HFF-Myc (cell line): Measurements from ENCODE around the gene LRIT3.

Experiments
- DNase-seq: peaks from one replicate; pipeline ENCODE4 v3.0.0-alpha.2; 2011; ENCODE audit warnings: low read depth; ENCODE audit errors: extremely low read depth
- H3K4me3 ChIP-seq: replicated peaks from 2 replicates; pipeline ENCODE4 v1.5.1; 2011; ENCODE audit warnings: low read depth, mild to moderate bottlenecking, control low read depth, low read length
- TF ChIP-seq, protein P1 (sequence below): IDR thresholded peaks from 2 replicates; pipeline ENCODE4 v1.5.1; 2012; ENCODE audit warnings: mild to moderate bottlenecking, low read depth, low read length, control low read depth; ENCODE audit errors: missing control alignments

LRIT3 gene

GRCh38 chr4:109847896-109848442 is at the start of gene LRIT3:
Gene LRIT3, plus strand, starts transcription at chr4:109848107. Its CDS starts 95 bp downstream, at chr4:109848202.
- DNase-seq, result no peak
- no peak within 1 kb of the TSS for H3K4me3 ChIP-seq
- TF ChIP-seq, protein P1, sequence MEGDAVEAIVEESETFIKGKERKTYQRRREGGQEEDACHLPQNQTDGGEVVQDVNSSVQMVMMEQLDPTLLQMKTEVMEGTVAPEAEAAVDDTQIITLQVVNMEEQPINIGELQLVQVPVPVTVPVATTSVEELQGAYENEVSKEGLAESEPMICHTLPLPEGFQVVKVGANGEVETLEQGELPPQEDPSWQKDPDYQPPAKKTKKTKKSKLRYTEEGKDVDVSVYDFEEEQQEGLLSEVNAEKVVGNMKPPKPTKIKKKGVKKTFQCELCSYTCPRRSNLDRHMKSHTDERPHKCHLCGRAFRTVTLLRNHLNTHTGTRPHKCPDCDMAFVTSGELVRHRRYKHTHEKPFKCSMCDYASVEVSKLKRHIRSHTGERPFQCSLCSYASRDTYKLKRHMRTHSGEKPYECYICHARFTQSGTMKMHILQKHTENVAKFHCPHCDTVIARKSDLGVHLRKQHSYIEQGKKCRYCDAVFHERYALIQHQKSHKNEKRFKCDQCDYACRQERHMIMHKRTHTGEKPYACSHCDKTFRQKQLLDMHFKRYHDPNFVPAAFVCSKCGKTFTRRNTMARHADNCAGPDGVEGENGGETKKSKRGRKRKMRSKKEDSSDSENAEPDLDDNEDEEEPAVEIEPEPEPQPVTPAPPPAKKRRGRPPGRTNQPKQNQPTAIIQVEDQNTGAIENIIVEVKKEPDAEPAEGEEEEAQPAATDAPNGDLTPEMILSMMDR, result no peak

GRCh38 chr4:109798866-109799265 is 49.0 kb upstream of the LRIT3 start:
- DNase-seq, result no peak
- TF ChIP-seq, protein P1, result no peak
- no peak overlapping the region for H3K4me3 ChIP-seq

DNA sequence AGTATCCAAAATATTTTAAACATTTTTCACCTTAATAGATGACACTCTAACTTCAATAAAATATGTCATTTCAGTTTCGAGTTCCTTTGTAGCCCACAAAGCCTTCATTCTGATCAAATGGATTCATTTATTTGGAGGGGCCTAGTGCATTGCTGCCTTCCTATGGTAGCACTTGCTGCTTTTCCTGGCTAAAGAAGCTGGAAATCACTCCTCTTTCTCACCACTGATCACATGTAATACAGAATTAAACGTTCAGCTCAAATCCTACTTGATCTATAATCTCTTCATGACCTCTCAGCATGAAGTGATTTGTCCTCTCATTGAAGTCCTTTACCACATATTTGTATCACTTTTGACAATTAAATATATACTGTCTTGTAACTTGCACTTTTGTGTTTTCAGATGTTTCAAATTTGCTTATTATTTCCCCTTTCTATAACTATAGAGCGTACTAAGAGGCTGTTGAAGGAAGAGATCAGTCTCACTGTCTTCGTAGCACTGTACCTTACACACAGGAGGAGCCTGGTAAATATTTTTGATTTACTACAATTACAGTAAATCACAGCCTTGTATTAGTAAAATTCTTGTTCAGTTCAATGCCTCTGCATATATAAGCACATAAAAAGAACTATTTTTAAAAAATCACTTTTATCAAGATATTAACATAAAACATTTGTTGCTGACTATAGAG is 46.7 kb upstream of the LRIT3 start:
- no peak overlapping the region for H3K4me3 ChIP-seq
- TF ChIP-seq, protein P1, result no peak
- DNase-seq, result no peak

DNA sequence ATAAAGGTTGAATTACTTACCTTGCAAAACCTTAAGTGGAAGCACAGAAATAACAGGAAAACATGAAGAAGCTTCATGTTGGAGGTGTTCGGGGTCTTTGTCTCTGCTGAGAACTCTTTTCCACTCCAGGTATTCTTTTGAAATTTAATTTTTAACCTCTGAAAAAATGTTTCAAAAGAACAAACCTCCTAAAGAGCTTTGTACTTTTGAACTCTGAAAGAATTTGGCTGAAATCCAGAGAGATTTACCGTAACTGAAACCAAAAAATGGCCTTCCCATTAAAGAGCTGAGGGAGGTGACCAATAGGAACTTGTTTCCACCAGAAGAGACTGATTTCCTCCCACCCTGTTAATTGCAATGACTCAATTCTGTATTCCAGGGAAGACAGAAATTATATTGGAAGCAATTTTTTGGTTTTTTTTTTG is 46.0 kb upstream of the LRIT3 start, which contains the start of gene CFI:
Gene CFI, minus strand, starts transcription at position 105 of the 425 bp plus-strand sequence. Its CDS starts 28 bp downstream, at position 77.
- no peak within 1 kb of the TSS for H3K4me3 ChIP-seq
- peak; percentile 36 for DNase-seq
- TF ChIP-seq, protein P1, result no peak

DNA sequence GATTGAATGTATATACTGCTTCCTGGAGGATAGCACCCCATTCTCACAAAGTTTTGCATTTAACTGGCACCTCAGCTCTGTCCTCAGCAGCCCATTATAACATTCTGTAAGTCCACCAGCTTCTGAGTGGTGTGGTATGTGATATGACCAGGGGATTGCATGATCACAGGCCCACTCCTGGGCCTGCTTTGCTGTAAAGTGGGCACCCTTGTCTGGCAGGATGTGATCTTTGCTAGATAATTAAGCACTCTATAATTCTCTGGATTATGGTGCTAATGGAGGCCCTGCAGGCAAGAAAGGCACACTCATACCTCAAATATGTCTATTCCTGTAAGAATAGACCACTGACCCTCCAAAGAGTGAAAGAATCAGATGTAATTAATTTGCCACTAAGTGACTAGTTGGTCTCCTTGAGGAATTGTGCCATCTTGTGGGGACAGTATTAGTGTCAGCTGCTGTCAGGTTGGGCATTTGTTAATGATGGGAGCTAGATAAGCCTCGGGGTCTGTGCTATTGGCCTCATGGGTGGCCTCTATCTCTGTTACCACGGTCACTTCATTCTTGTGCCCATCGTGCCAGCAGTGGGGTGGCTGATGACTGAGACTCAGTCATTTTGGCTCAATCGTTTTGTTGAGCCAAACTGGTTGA is 43.9 kb upstream of the LRIT3 start:
- TF ChIP-seq, protein P1, result peak; percentile 39
- peak; percentile 31 for DNase-seq
- H3K4me3 ChIP-seq, result no peak overlapping the region

- TF ChIP-seq, protein P1, result no peak
- DNase-seq, result no peak
- H3K4me3 ChIP-seq, result no peak overlapping the region
These were observed 38.3 kb upstream of the LRIT3 start for GRCh38 chr4:109809655-109810054.
